Measurements from ENCODE around the gene ITGB5.

ITGB5 gene

GRCh38 chr3:124841517-124841916 is 45.6 kb downstream of the ITGB5 start:
- H3K4me3 Mint-ChIP-seq: no peak overlapping the region
- no peaks in the 10 kb centered on the region for H3K9me3 Mint-ChIP-seq
- peaks cover 36% of the 10 kb centered on the region for H3K27me3 Mint-ChIP-seq (ENCODE audit: low read depth)
- no peaks in the 10 kb centered on the region for H3K36me3 Mint-ChIP-seq (ENCODE audit: low read depth)
- no peak overlapping the region for H3K27ac Mint-ChIP-seq
- no peaks in the 10 kb centered on the region for H3K4me1 Mint-ChIP-seq (ENCODE audit: low read depth)

DNA sequence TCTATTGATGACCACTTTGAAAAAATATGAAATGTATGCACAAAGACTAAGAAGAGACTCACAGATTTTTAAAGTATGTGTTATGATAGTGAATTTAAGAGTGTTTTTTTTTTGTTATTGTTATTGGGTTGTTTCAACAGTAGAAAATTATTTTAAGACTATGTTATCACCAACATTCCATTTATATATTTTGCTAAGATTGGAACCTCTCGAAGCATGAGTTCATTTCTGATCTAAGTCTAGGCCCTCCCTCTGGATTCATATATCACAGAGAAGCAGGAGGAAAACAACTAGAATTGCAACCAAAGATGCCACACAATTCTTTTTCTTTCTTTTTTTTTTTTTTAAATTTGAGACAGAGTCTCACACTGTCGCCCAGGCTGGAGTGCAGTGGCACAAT is 46.8 kb downstream of the ITGB5 start:
- Mint-ChIP-seq H3K4me3 (no peak overlapping the region), H3K27me3 (ENCODE audit: low read depth) (peaks cover 39% of the 10 kb centered on the region), H3K27ac (no peak overlapping the region), H3K36me3 (ENCODE audit: low read depth) (no peaks in the 10 kb centered on the region), H3K9me3 (no peaks in the 10 kb centered on the region), H3K4me1 (ENCODE audit: low read depth) (peaks cover 4% of the 10 kb centered on the region)

GRCh38 chr3:124839896-124840295 is 47.3 kb downstream of the ITGB5 start:
- Mint-ChIP-seq H3K27ac (no peak overlapping the region), H3K4me3 (no peak overlapping the region), H3K4me1 (ENCODE audit: low read depth) (peaks cover 9% of the 10 kb centered on the region), H3K9me3 (no peaks in the 10 kb centered on the region), H3K27me3 (ENCODE audit: low read depth) (peaks cover 44% of the 10 kb centered on the region), H3K36me3 (ENCODE audit: low read depth) (no peaks in the 10 kb centered on the region)

DNA sequence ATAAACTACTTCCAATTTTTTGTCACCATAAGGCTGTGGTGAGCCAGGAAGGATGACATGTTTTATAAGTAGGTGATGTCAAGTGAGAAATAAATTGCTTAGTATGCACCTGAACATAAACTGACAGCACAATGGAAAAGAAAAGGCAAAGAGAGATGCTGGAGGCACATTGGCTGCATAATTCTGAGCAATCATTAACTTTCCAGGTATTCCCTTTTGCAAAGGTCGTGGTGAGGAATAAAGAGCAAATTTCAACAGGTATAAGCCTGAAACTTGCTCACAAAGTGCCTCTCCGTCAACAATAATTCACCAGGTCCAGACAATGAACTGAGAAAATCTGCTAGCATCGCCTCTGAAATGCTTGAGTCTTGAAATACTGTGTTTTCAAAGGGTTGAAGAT is 48.2 kb downstream of the ITGB5 start:
- Mint-ChIP-seq H3K36me3 (ENCODE audit: low read depth) (no peaks in the 10 kb centered on the region), H3K27me3 (ENCODE audit: low read depth) (peaks cover 50% of the 10 kb centered on the region)

DNA sequence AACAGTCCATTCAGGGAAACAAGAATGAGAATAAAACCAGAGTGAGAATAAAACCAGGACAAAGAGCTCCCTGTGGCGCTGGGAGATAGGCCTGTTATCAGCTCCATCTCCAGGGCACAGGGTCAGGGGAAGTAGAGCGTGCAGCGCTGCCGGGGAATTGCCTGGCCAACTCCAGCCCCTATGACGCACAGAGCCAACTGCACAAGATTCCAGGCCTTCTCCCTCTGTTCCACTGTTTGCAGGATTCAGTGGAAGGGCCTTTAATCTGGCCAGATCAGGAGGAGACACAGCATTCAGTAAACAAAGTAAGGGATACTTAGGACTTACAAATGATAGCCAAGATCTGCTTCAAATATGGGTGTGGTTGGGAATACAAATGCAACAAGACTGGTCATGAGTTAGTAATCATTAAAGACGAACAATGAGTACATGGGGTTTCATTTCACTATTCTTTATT is 49.4 kb downstream of the ITGB5 start:
- Mint-ChIP-seq H3K9me3 (no peaks in the 10 kb centered on the region), H3K27ac (no peak overlapping the region), H3K4me1 (ENCODE audit: low read depth) (peaks cover 10% of the 10 kb centered on the region), H3K36me3 (ENCODE audit: low read depth) (no peaks in the 10 kb centered on the region), H3K4me3 (no peak overlapping the region), H3K27me3 (ENCODE audit: low read depth) (peaks cover 48% of the 10 kb centered on the region)

More for the DNA sequence above, 48.2 kb downstream of the ITGB5 start:
- Mint-ChIP-seq H3K27ac (no peak overlapping the region), H3K9me3 (no peaks in the 10 kb centered on the region), H3K4me1 (ENCODE audit: low read depth) (peaks cover 10% of the 10 kb centered on the region), H3K4me3 (no peak overlapping the region)

DNA sequence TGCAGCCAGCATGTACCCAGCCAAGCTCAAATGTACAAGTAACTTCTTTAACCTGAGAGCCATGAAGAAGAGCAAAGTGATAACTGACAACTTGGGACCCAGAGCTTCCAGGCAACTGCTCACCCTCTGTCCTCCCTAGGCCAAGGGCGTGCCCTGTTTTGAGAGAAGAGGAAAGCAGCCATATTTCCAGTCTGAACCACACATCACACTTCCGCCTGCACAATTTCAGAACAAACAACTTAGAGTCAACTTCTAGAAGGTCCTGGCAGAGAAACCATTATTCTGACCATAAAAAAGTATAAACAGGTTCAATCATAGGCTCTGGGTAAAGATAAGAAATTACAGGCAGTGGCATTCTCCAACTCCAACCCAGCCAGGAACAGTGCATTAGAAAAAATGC is 50.1 kb downstream of the ITGB5 start:
- H3K4me1 Mint-ChIP-seq (ENCODE audit: low read depth): peaks cover 10% of the 10 kb centered on the region

GRCh38 chr3:124836448-124836847 is 50.7 kb downstream of the ITGB5 start:
- Mint-ChIP-seq H3K4me3 (no peak overlapping the region), H3K27ac (no peak overlapping the region), H3K27me3 (ENCODE audit: low read depth) (peaks cover 47% of the 10 kb centered on the region), H3K36me3 (ENCODE audit: low read depth) (no peaks in the 10 kb centered on the region), H3K4me1 (ENCODE audit: low read depth) (peaks cover 10% of the 10 kb centered on the region), H3K9me3 (no peaks in the 10 kb centered on the region)

More for the DNA sequence above, 50.1 kb downstream of the ITGB5 start:
- Mint-ChIP-seq H3K36me3 (ENCODE audit: low read depth) (no peaks in the 10 kb centered on the region), H3K27ac (no peak overlapping the region), H3K9me3 (no peaks in the 10 kb centered on the region), H3K4me3 (no peak overlapping the region), H3K27me3 (ENCODE audit: low read depth) (peaks cover 51% of the 10 kb centered on the region)

- Mint-ChIP-seq H3K27me3 (ENCODE audit: low read depth) (peaks cover 47% of the 10 kb centered on the region), H3K4me1 (ENCODE audit: low read depth) (peaks cover 10% of the 10 kb centered on the region), H3K9me3 (no peaks in the 10 kb centered on the region), H3K4me3 (peak overlapping the region; percentile 52), H3K27ac (peak overlapping the region; percentile 5), H3K36me3 (ENCODE audit: low read depth) (no peaks in the 10 kb centered on the region)
Observed at GRCh38 chr3:124834723-124835718, 52.1 kb downstream of the ITGB5 start.

DNA sequence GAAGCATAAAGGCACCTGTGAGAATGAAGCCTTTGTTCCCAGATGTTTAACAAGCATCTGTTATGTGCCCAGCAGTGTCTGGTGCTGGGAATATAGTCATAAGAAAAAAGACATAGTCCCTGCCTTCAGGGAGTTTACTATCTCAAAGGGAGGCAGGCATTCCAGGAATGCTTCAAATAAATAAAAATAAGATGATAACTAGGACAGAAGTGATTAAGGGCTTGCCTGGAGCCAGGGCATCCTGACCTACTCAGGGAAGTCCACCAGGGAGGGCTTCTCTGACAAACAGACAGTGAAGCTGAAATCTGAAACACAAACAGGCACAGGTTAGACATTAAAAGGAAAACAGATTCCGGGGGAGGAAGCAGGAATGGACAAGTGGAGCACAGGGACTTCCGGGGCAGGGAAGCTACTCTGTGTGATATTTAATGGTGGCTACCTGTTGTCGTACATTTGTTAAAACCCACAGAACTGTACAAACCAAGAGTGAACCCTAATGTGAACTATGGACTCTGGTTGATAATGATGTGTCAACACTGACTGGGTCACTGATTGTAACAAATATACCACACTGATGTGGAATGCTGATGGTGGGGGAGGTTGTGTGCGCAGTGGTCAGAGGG is 53.3 kb downstream of the ITGB5 start:
- Mint-ChIP-seq H3K4me1 (ENCODE audit: low read depth) (peaks cover 10% of the 10 kb centered on the region), H3K27me3 (ENCODE audit: low read depth) (peaks cover 49% of the 10 kb centered on the region), H3K36me3 (ENCODE audit: low read depth) (no peaks in the 10 kb centered on the region), H3K4me3 (peak overlapping the region; percentile 3), H3K27ac (no peak overlapping the region), H3K9me3 (no peaks in the 10 kb centered on the region)

- H3K27ac Mint-ChIP-seq: no peak overlapping the region
- H3K27me3 Mint-ChIP-seq (ENCODE audit: low read depth): peaks cover 46% of the 10 kb centered on the region
- no peaks in the 10 kb centered on the region for H3K9me3 Mint-ChIP-seq
- H3K36me3 Mint-ChIP-seq (ENCODE audit: low read depth): no peaks in the 10 kb centered on the region
- peaks cover 10% of the 10 kb centered on the region for H3K4me1 Mint-ChIP-seq (ENCODE audit: low read depth)
- H3K4me3 Mint-ChIP-seq: no peak overlapping the region
Observed at GRCh38 chr3:124832782-124833709, 54.1 kb downstream of the ITGB5 start.

DNA sequence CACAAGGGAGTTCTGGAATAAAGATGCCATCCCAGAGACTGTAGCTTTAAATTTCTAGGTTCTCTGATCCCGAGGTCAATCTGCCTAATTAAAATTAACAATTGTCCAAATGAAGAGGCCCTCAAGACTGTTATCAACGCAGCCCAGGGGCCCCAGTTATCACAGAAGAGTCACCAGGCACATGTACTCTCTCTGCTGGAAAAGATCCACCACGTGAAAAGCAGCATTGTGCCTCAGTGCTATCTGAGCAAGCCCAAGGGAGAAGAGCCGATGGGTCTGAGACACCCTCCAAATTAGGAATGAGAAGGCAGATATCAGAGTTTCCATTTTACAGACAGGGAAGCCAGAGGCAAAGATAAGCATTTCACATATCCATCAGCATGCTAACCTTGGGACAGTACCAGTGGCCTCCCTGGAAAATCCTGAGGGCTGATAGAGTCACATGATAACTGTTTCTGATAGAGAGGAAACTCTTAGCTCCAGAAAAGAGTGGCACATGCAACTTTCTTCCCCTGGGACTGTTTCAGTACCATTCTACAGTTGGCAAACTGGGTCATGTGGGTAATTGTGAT is 55.5 kb downstream of the ITGB5 start:
- Mint-ChIP-seq H3K27ac (no peak overlapping the region), H3K4me3 (no peak overlapping the region), H3K36me3 (ENCODE audit: low read depth) (no peaks in the 10 kb centered on the region), H3K27me3 (ENCODE audit: low read depth) (peaks cover 37% of the 10 kb centered on the region), H3K9me3 (no peaks in the 10 kb centered on the region), H3K4me1 (ENCODE audit: low read depth) (peaks cover 10% of the 10 kb centered on the region)

DNA sequence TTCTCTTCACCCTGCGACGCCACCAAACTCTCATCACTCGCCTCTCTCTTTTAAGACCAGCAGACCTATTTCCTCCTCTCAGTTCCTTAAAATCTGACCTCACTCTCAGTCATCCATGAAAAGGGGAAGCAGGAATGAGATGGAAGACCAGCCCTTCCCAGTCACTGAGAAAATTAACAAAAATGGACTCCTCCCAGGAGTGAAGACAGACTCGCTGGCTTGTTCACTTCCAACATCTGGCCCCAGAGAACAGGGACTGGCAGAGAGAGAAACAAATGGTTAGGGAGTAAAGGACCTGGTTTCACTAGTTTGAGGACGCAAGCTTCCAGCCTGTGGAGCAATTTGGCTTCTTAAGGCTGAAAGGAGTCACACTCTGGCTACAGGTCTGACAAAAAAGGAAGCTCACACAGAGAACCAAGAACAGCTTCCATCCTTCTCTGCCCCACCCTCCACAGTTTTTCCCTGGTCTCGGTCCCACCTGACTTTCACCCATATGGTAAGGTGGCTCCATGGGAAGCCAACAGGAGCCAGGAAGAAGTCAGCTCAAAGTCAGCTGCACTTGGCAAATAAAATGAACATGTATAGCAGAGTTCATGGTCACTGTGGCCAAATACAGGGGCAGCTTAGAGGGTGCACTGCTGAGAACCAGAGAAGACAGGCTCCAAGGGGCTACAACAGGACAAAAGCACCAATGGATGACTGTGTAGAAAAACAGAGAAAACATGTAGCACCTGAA is 57.2 kb downstream of the ITGB5 start:
- Mint-ChIP-seq H3K27me3 (ENCODE audit: low read depth) (peaks cover 32% of the 10 kb centered on the region), H3K4me1 (ENCODE audit: low read depth) (peaks cover 2% of the 10 kb centered on the region), H3K36me3 (ENCODE audit: low read depth) (no peaks in the 10 kb centered on the region), H3K27ac (no peak overlapping the region), H3K4me3 (no peak overlapping the region), H3K9me3 (no peaks in the 10 kb centered on the region)

- Mint-ChIP-seq H3K27ac (no peak overlapping the region), H3K27me3 (ENCODE audit: low read depth) (peaks cover 32% of the 10 kb centered on the region), H3K9me3 (no peaks in the 10 kb centered on the region)
Observed at GRCh38 chr3:124829178-124829818, 57.9 kb downstream of the ITGB5 start.

More at GRCh38 chr3:124829178-124829818, 57.9 kb downstream of the ITGB5 start:
- Mint-ChIP-seq H3K4me1 (ENCODE audit: low read depth) (no peaks in the 10 kb centered on the region), H3K4me3 (no peak overlapping the region), H3K36me3 (ENCODE audit: low read depth) (no peaks in the 10 kb centered on the region)

Data from T-helper 1 cell treated with Interleukin-12 subunit alpha and Interleukin-12 subunit beta and Interleukin-4 antibody, amounts not matched to agents 30 μg/mL and 1 μg/mL, for 36 hours (primary cell).